HCT116 (cell line): ENCODE data around the gene IQCH. TPM values are rescaled to one million over a fixed set of nuclear protein-coding genes. Genes with fewer than 3 reads are reported as not detected.

ENCODE experiments used
- ATAC-seq: fragments of 200-7000 bp; cut with Tn5 transposase; 2 replicates; pipeline ENCODE4 v1.9.1; 2020; ENCODE audit warnings: mild to moderate bottlenecking, moderate library complexity
- BruUV-seq: library from RNA; stranded (reverse); fragments of 400-500 nt; replicated peaks from 2 replicates; lab custom pipeline; 2021; lab: Mats Ljungman, UMichigan
- CTCF ChIA-PET: fragments of 300-600 bp; sonication (Branson Sonifier 250); formaldehyde crosslinking; loops from one replicate; lab custom pipeline; 2021; ENCODE audit warnings: antibody characterized with exemption; lab: Charles Lee
- POLR2A ChIA-PET: fragments of 300-600, 350-600 bp; sonication (Branson Sonifier 250); formaldehyde crosslinking; loops from one replicate; lab custom pipeline; 2021; ENCODE audit warnings: antibody characterized with exemption; lab: Charles Lee
- RAD21 ChIA-PET, 2 experiments: fragments of 300-600 bp; sonication (Branson Sonifier 250); formaldehyde crosslinking; loops; one replicate each; lab custom pipeline; 2023; ENCODE audit warnings: low total read pairs in 2 of 2; ENCODE audit not compliant: uncharacterized antibody in 2 of 2, unreplicated experiment in 2 of 2, low non-redundant PET in 1 of 2; lab: Charles Lee
- DNase-seq: peaks from one replicate; pipeline ENCODE4 v3.0.0-alpha.2; 2010; ENCODE audit warnings: low read depth, low spot score
- H2AFZ ChIP-seq: fragments of 200-600 bp; shearing (Covaris generic), sonication (generic); 2 replicates; pipeline ENCODE4 v1.6.1; 2017; ENCODE audit warnings: low read depth, mixed run types, mixed read lengths, antibody characterized with exemption, low read length; ENCODE audit not compliant: poor library complexity, severe bottlenecking
- H3K27ac ChIP-seq: 2 replicates; pipeline ENCODE4 v1.5.1; 2012; ENCODE audit warnings: low read depth, low read length
- H3K27me3 ChIP-seq: fragments of 200-600 bp; sonication (generic); 2 replicates; pipeline ENCODE4 v1.6.1; 2016; ENCODE audit warnings: mixed run types, low read length, mixed read lengths; ENCODE audit not compliant: insufficient read depth
- H3K36me3 ChIP-seq, 2 experiments: fragments of 200-500 bp in 1 of 2; fragments of 200-600 bp in 1 of 2; sonication (Bioruptor generic) in 1 of 2; sonication (generic) in 1 of 2; 2 replicates each; pipeline versions ENCODE4 v1.5.1 to v1.6.1; 2014 to 2016; ENCODE audit warnings: low read length in 2 of 2, inconsistent platforms in 1 of 2, mixed read lengths in 1 of 2, mixed run types in 1 of 2; ENCODE audit not compliant: insufficient read depth in 2 of 2, control insufficient read depth in 1 of 2
- H3K4me1 ChIP-seq, 2 experiments: fragments of 200-600 bp in 1 of 2; sonication (generic) in 1 of 2; 2 replicates each; pipeline versions ENCODE4 v1.5.1 to v1.6.1; 2012 to 2017; ENCODE audit warnings: low read length in 2 of 2, inconsistent platforms in 1 of 2, mild to moderate bottlenecking in 1 of 2, mixed read lengths in 1 of 2, mixed run types in 1 of 2, moderate library complexity in 1 of 2; ENCODE audit not compliant: insufficient read depth in 2 of 2, control insufficient read depth in 1 of 2
- H3K4me2 ChIP-seq: fragments of 200-600 bp; sonication (generic); 2 replicates; pipeline ENCODE4 v1.6.1; 2017; ENCODE audit warnings: mixed run types, low read length, mixed read lengths
- H3K4me3 ChIP-seq, 2 experiments: fragments of 200-600 bp in 1 of 2; sonication (generic) in 1 of 2; replicated peaks in 1 of 2; 2 replicates each; pipeline ENCODE4 v1.5.1; 2011 to 2016; ENCODE audit warnings: low read length in 2 of 2, control low read depth in 1 of 2, low read depth in 1 of 2, mild to moderate bottlenecking in 1 of 2, mixed read lengths in 1 of 2, mixed run types in 1 of 2
- H3K79me2 ChIP-seq: fragments of 200-600 bp; sonication (generic); 2 replicates; pipeline ENCODE4 v1.6.1; 2017; ENCODE audit warnings: mild to moderate bottlenecking, mixed run types, low read length, moderate library complexity, mixed read lengths; ENCODE audit not compliant: insufficient read depth
- H3K9ac ChIP-seq: fragments of 200-600 bp; sonication (generic); 2 replicates; pipeline ENCODE4 v1.6.1; 2016; ENCODE audit warnings: low read length, mixed read lengths
- H3K9me2 ChIP-seq: fragments of 200-600 bp; sonication (generic), shearing (Covaris generic); 2 replicates; pipeline ENCODE4 v1.6.1; 2017; ENCODE audit warnings: mixed run types, mild to moderate bottlenecking, moderate library complexity; ENCODE audit not compliant: insufficient read depth
- H3K9me3 ChIP-seq, 2 experiments: fragments of 200-500 bp in 1 of 2; fragments of 200-600 bp in 1 of 2; sonication (Bioruptor generic) in 1 of 2; sonication (generic) in 1 of 2; 2 replicates each; pipeline ENCODE4 v1.6.1; 2014 to 2017; ENCODE audit warnings: low read length in 2 of 2, mixed read lengths in 2 of 2, inconsistent platforms in 1 of 2, low read depth in 1 of 2, mild to moderate bottlenecking in 1 of 2, mixed run types in 1 of 2, moderate library complexity in 1 of 2; ENCODE audit not compliant: control insufficient read depth in 1 of 2, insufficient read depth in 1 of 2
- H4K20me1 ChIP-seq: fragments of 200-600 bp; sonication (generic), shearing (Covaris generic); 2 replicates; pipeline ENCODE4 v1.6.1; 2017; ENCODE audit warnings: mixed run types, mild to moderate bottlenecking, moderate library complexity; ENCODE audit not compliant: insufficient read depth
- ATF3 ChIP-seq: IDR thresholded peaks from 2 replicates; pipeline ENCODE4 v1.6.1; 2012
- CEBPB ChIP-seq: IDR thresholded peaks from 2 replicates; pipeline ENCODE4 v1.6.1; 2012; ENCODE audit warnings: low read depth
- CTCF ChIP-seq, 3 experiments: fragments of 200-600 bp in 1 of 3; sonication (generic) in 1 of 3; IDR thresholded peaks in 2 of 3; conservative IDR thresholded peaks in 1 of 3; 2 replicates each; pipeline ENCODE4 v1.5.1; 2012 to 2017; ENCODE audit warnings: low read depth in 2 of 3, low read length in 2 of 3, antibody characterized with exemption in 1 of 3, borderline replicate concordance in 1 of 3, control low read depth in 1 of 3, mild to moderate bottlenecking in 1 of 3, mixed read lengths in 1 of 3, mixed run types in 1 of 3, moderate library complexity in 1 of 3; ENCODE audit not compliant: insufficient read depth in 1 of 3
- EGR1 ChIP-seq: IDR thresholded peaks from 2 replicates; pipeline ENCODE4 v1.6.1; 2012; ENCODE audit warnings: low read depth
- ELF1 ChIP-seq: IDR thresholded peaks from 2 replicates; pipeline ENCODE4 v1.6.1; 2012; ENCODE audit warnings: low read depth, borderline replicate concordance
- EZH2 ChIP-seq: fragments of 200-600 bp; sonication (generic); IDR thresholded peaks from 2 replicates; pipeline ENCODE4 v1.6.1; 2017; ENCODE audit warnings: antibody characterized with exemption, mixed run types
- EZH2phosphoT487 ChIP-seq: fragments of 200-600 bp; IDR thresholded peaks from 2 replicates; pipeline ENCODE4 v1.6.1; 2018; ENCODE audit warnings: antibody characterized with exemption, borderline replicate concordance
- FOSL1 ChIP-seq: IDR thresholded peaks from 2 replicates; pipeline ENCODE4 v1.6.1; 2012; ENCODE audit warnings: low read depth
- JUND ChIP-seq: IDR thresholded peaks from 2 replicates; pipeline ENCODE4 v1.6.1; 2012
- RAD21 ChIP-seq: IDR thresholded peaks from 2 replicates; pipeline ENCODE4 v1.6.1; 2012; ENCODE audit warnings: low read depth, mild to moderate bottlenecking
- REST ChIP-seq: IDR thresholded peaks from 2 replicates; pipeline ENCODE4 v1.6.1; 2012; ENCODE audit warnings: low read depth
- SIN3A ChIP-seq: IDR thresholded peaks from 2 replicates; pipeline ENCODE4 v1.6.1; 2012; ENCODE audit warnings: low read depth
- SRF ChIP-seq: IDR thresholded peaks from 2 replicates; pipeline ENCODE4 v1.6.1; 2012; ENCODE audit warnings: low read depth
- TCF7L2 ChIP-seq: IDR thresholded peaks from 2 replicates; pipeline ENCODE4 v1.7.0; 2011; ENCODE audit warnings: borderline replicate concordance, inconsistent platforms; ENCODE audit not compliant: insufficient read depth, insufficient read length; ENCODE audit errors: extremely low read depth
- YY1 ChIP-seq: IDR thresholded peaks from 2 replicates; pipeline ENCODE4 v1.6.1; 2011; ENCODE audit warnings: low read length, low read depth, moderate library complexity, mild to moderate bottlenecking; ENCODE audit not compliant: insufficient replicate concordance; ENCODE audit errors: extremely low read depth
- ZBTB33 ChIP-seq: IDR thresholded peaks from 2 replicates; pipeline ENCODE4 v1.6.1; 2011; ENCODE audit warnings: mild to moderate bottlenecking, low read length, moderate library complexity; ENCODE audit not compliant: insufficient replicate concordance; ENCODE audit errors: extremely low read depth
- ZFX ChIP-seq: fragments of 450-650 bp; IDR thresholded peaks from 2 replicates; pipeline ENCODE4 v1.6.1; 2017
- intact Hi-C: fragments of 100-400 bp; cut with micrococcal nuclease; formaldehyde crosslinking; loops from 2 replicates; pipeline ENCODE4 v1.10.0; 2022
- total RNA-seq: library from RNA; stranded (reverse); gene quantifications from one replicate; pipeline ENCODE4 v1.2.1, GENCODE V29; 2021; ENCODE audit not compliant: unreplicated experiment

The IQCH gene
- total RNA-seq, 1 experiment from 2014 or later, result 4.6 TPM

GRCh38 chr15:67319961-67320360 is 65.4 kb downstream of the IQCH start:
- TF ChIP-seq SRF, result no peak
- no peak for TF ChIP-seq CEBPB
- no peak for TF ChIP-seq ELF1
- TF ChIP-seq ZFX, result no peak
- TF ChIP-seq ATF3, result no peak
- no peak for TF ChIP-seq YY1
- TF ChIP-seq REST, result no peak
- TF ChIP-seq EGR1, result no peak
- no peak for TF ChIP-seq ZBTB33
- no peak for TF ChIP-seq SIN3A
- TF ChIP-seq TCF7L2, result no peak
- TF ChIP-seq EZH2, result no peak
- no peak for TF ChIP-seq CTCF (IDR thresholded peaks at IDR 0.05 in 2 of 3, conservative IDR thresholded peaks at IDR 0.05 in 1 of 3; ENCODE audit: borderline replicate concordance in 1 of 3, insufficient read depth in 1 of 3, low read depth in 2 of 3, low read length in 2 of 3)
- no peak for TF ChIP-seq JUND
- no peak for TF ChIP-seq FOSL1
- no peak for TF ChIP-seq RAD21
- TF ChIP-seq EZH2phosphoT487, result no peak
- Histone ChIP-seq H3K27ac (no peak overlapping the region), H3K9ac (no peak overlapping the region), H3K4me2 (no peak overlapping the region), H2AFZ (no peak overlapping the region), H3K9me2 (no peaks in the 10 kb centered on the region), H3K4me1 (no peaks in the 10 kb centered on the region), H3K36me3 (no peaks in the 10 kb centered on the region), H3K27me3 (no peaks in the 10 kb centered on the region), H4K20me1 (no peaks in the 10 kb centered on the region), H3K9me3 (no peaks in the 10 kb centered on the region; a peak in 1 of 4 replicates), H3K79me2 (no peaks in the 10 kb centered on the region), H3K4me3 (no peak overlapping the region)
- intact Hi-C loops, result no loop called here
- ChIA-PET CTCF (no interaction called here), POLR2A (no interaction called here), RAD21 (no interaction called here)
- ATAC-seq (no peak), DNase-seq (no peak)
- BruUV-seq, result no TSS peak
